ENCODE results near the gene CLEC4E.

Gene CLEC4E

GRCh38 chr12:8559676-8560075 is 19.0 kb upstream of the CLEC4E start:
- TF ChIP-seq CREB1 (IDR thresholded peaks at IDR 0.05; ENCODE audit: low read depth) (no peak), REST (IDR thresholded peaks at IDR 0.05; ENCODE audit: low read depth) (no peak), MAX (IDR thresholded peaks at IDR 0.05) (no peak), RAD21 (IDR thresholded peaks at IDR 0.05; ENCODE audit: low read depth) (no peak), NFIC (IDR thresholded peaks at IDR 0.05) (no peak), TCF12 (IDR thresholded peaks at IDR 0.05; ENCODE audit: low read depth) (no peak), EP300 (IDR thresholded peaks at IDR 0.05; ENCODE audit: borderline replicate concordance) (no peak), CEBPB (IDR thresholded peaks at IDR 0.05) (no peak), FOXM1 (IDR thresholded peaks at IDR 0.05; ENCODE audit: borderline replicate concordance, low read depth) (no peak), ZBTB7A (IDR thresholded peaks at IDR 0.05; ENCODE audit: low read depth) (no peak)

GRCh38 chr12:8556531-8557097 is 15.9 kb upstream of the CLEC4E start:
- TF ChIP-seq CEBPB (IDR thresholded peaks at IDR 0.05) (no peak), FOXM1 (IDR thresholded peaks at IDR 0.05; ENCODE audit: borderline replicate concordance, low read depth) (no peak), RAD21 (IDR thresholded peaks at IDR 0.05; ENCODE audit: low read depth) (no peak), MAX (IDR thresholded peaks at IDR 0.05) (no peak), EP300 (IDR thresholded peaks at IDR 0.05; ENCODE audit: borderline replicate concordance) (no peak), ZBTB7A (IDR thresholded peaks at IDR 0.05; ENCODE audit: low read depth) (no peak), NFIC (IDR thresholded peaks at IDR 0.05) (no peak), CREB1 (IDR thresholded peaks at IDR 0.05; ENCODE audit: low read depth) (no peak), REST (IDR thresholded peaks at IDR 0.05; ENCODE audit: low read depth) (no peak), YY1 (IDR thresholded peaks at IDR 0.05; ENCODE audit: low read depth) (no peak), TEAD4 (IDR thresholded peaks at IDR 0.05) (no peak), TAF1 (IDR thresholded peaks at IDR 0.05; ENCODE audit: low read depth) (no peak), EGR1 (IDR thresholded peaks at IDR 0.05) (no peak), TCF12 (IDR thresholded peaks at IDR 0.05; ENCODE audit: low read depth) (no peak), USF1 (IDR thresholded peaks at IDR 0.05) (no peak)

GRCh38 chr12:8554451-8555195 is 13.9 kb upstream of the CLEC4E start:
- TF ChIP-seq EP300 (IDR thresholded peaks at IDR 0.05; ENCODE audit: borderline replicate concordance), result no peak
- TF ChIP-seq REST (IDR thresholded peaks at IDR 0.05; ENCODE audit: low read depth), result no peak
- no peak for TF ChIP-seq FOXM1 (IDR thresholded peaks at IDR 0.05; ENCODE audit: borderline replicate concordance, low read depth)
- TF ChIP-seq TAF1 (IDR thresholded peaks at IDR 0.05; ENCODE audit: low read depth), result no peak
- TF ChIP-seq TEAD4 (IDR thresholded peaks at IDR 0.05), result peak; percentile 59

GRCh38 chr12:8553088-8553627 is 12.5 kb upstream of the CLEC4E start:
- TF ChIP-seq MAX (IDR thresholded peaks at IDR 0.05), result no peak
- TF ChIP-seq REST (IDR thresholded peaks at IDR 0.05; ENCODE audit: low read depth), result no peak
- no peak for TF ChIP-seq EGR1 (IDR thresholded peaks at IDR 0.05)
- no peak for TF ChIP-seq YY1 (IDR thresholded peaks at IDR 0.05; ENCODE audit: low read depth)
- TF ChIP-seq TAF1 (IDR thresholded peaks at IDR 0.05; ENCODE audit: low read depth), result no peak
- no peak for TF ChIP-seq RAD21 (IDR thresholded peaks at IDR 0.05; ENCODE audit: low read depth)
- TF ChIP-seq USF1 (IDR thresholded peaks at IDR 0.05), result no peak
- TF ChIP-seq TEAD4 (IDR thresholded peaks at IDR 0.05), result no peak
- TF ChIP-seq ZBTB7A (IDR thresholded peaks at IDR 0.05; ENCODE audit: low read depth), result no peak
- TF ChIP-seq FOXM1 (IDR thresholded peaks at IDR 0.05; ENCODE audit: borderline replicate concordance, low read depth), result no peak
- no peak for TF ChIP-seq EP300 (IDR thresholded peaks at IDR 0.05; ENCODE audit: borderline replicate concordance)
- no peak for TF ChIP-seq CREB1 (IDR thresholded peaks at IDR 0.05; ENCODE audit: low read depth)
- TF ChIP-seq TCF12 (IDR thresholded peaks at IDR 0.05; ENCODE audit: low read depth), result no peak
- TF ChIP-seq CEBPB (IDR thresholded peaks at IDR 0.05), result no peak
- TF ChIP-seq NFIC (IDR thresholded peaks at IDR 0.05), result no peak
